Osteocyte (in vitro differentiated cells): Measurements from ENCODE around the gene PCDHA4. TPM values are rescaled to one million over a fixed set of nuclear protein-coding genes. Genes with fewer than 3 reads are reported as not detected.
"Not testable (repeated sequence)": the region's sequence is repeated elsewhere in the genome, so short reads cannot be mapped to it uniquely, and the experiment has no call there.

Source experiments
- DNase-seq: peaks from one replicate; pipeline ENCODE4 v3.0.0; 2021; ENCODE audit warnings: mixed read lengths; ENCODE audit not compliant: unreplicated experiment; ENCODE audit errors: extremely low spot score
- H3K27ac Mint-ChIP-seq: one replicate; pipeline ENCODE4 v1.8.0; 2021; ENCODE audit warnings: mild to moderate bottlenecking, mixed read lengths; ENCODE audit not compliant: unreplicated experiment
- H3K27me3 Mint-ChIP-seq: one replicate; pipeline ENCODE4 v1.8.0; 2021; ENCODE audit warnings: mixed read lengths; ENCODE audit not compliant: unreplicated experiment
- H3K36me3 Mint-ChIP-seq: one replicate; pipeline ENCODE4 v1.8.0; 2021; ENCODE audit warnings: mixed read lengths; ENCODE audit not compliant: unreplicated experiment
- H3K4me1 Mint-ChIP-seq: one replicate; pipeline ENCODE4 v1.8.0; 2021; ENCODE audit warnings: mixed read lengths; ENCODE audit not compliant: unreplicated experiment
- H3K4me3 Mint-ChIP-seq: one replicate; pipeline ENCODE4 v1.8.0; 2021; ENCODE audit warnings: mild to moderate bottlenecking, moderate library complexity, mixed read lengths; ENCODE audit not compliant: unreplicated experiment
- H3K9me3 Mint-ChIP-seq: one replicate; pipeline ENCODE4 v1.8.0; 2021; ENCODE audit warnings: mixed read lengths; ENCODE audit not compliant: unreplicated experiment
- total RNA-seq: library from RNA; stranded (reverse); gene quantifications from 2 replicates; pipeline ENCODE4 v1.2.1, GENCODE V29; 2021
- TF ChIP-seq, protein P1 (sequence below): fragments of 200-600 bp; sonication (generic); IDR thresholded peaks from 2 replicates; pipeline ENCODE4 v1.5.0; 2021; ENCODE audit warnings: antibody characterized with exemption, mild to moderate bottlenecking, moderate library complexity

The PCDHA4 gene
- total RNA-seq, 1 donor from 2014 or later, result 12.2 TPM

DNA sequence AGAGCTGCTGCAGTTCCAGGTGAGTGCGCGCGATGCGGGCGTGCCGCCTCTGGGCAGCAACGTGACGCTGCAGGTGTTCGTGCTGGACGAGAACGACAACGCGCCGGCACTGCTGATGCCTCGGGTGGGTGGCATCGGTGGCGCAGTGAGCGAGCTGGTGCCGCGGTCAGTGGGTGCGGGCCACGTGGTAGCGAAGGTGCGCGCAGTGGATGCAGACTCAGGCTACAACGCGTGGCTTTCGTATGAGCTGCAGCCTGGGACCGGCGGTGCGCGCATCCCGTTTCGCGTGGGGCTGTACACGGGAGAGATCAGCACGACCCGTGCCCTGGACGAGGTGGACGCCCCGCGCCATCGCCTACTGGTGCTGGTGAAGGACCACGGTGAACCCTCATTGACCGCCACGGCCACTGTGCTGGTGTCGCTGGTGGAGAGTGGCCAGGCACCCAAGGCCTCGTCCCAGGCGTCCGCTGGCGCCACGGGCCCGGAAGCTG lies 4.0 kb upstream of the PCDHA4 start:
- TF ChIP-seq, protein P1, sequence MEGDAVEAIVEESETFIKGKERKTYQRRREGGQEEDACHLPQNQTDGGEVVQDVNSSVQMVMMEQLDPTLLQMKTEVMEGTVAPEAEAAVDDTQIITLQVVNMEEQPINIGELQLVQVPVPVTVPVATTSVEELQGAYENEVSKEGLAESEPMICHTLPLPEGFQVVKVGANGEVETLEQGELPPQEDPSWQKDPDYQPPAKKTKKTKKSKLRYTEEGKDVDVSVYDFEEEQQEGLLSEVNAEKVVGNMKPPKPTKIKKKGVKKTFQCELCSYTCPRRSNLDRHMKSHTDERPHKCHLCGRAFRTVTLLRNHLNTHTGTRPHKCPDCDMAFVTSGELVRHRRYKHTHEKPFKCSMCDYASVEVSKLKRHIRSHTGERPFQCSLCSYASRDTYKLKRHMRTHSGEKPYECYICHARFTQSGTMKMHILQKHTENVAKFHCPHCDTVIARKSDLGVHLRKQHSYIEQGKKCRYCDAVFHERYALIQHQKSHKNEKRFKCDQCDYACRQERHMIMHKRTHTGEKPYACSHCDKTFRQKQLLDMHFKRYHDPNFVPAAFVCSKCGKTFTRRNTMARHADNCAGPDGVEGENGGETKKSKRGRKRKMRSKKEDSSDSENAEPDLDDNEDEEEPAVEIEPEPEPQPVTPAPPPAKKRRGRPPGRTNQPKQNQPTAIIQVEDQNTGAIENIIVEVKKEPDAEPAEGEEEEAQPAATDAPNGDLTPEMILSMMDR, result no peak
- no peak overlapping the region for H3K4me3 Mint-ChIP-seq
- peaks cover 4% of the 10 kb centered on the region for H3K4me1 Mint-ChIP-seq
- no peak overlapping the region for H3K27ac Mint-ChIP-seq
- H3K36me3 Mint-ChIP-seq, result peaks cover 2% of the 10 kb centered on the region
- peak; percentile 84 for DNase-seq
- H3K9me3 Mint-ChIP-seq, result peaks cover 9% of the 10 kb centered on the region
- H3K27me3 Mint-ChIP-seq, result no peaks in the 10 kb centered on the region

DNA sequence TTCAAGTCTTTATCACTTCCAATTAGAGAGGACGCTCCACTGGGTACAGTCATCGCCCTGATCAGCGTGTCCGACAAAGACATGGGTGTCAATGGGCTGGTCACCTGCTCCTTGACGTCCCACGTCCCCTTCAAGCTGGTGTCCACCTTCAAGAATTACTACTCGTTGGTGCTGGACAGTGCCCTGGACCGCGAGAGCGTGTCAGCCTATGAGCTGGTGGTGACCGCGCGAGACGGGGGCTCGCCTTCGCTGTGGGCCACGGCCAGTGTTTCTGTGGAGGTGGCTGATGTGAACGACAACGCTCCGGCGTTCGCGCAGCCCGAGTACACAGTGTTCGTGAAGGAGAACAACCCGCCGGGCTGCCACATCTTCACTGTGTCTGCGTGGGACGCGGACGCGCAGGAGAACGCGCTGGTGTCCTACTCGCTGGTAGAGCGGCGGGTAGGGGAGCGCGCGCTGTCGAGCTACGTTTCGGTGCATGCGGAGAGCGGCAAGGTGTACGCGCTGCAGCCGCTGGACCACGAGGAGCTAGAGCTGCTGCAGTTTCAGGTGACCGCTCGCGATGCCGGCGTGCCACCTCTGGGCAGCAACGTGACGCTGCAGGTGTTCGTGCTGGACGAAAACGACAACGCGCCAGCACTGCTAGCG lies 1.5 kb downstream of the PCDHA4 start:
- DNase-seq, H3K36me3 Mint-ChIP-seq, H3K4me3 Mint-ChIP-seq, H3K27ac Mint-ChIP-seq, H3K9me3 Mint-ChIP-seq, H3K27me3 Mint-ChIP-seq: not testable (repeated sequence)
- H3K4me1 Mint-ChIP-seq, result peaks cover 13% of the 10 kb centered on the region

DNA sequence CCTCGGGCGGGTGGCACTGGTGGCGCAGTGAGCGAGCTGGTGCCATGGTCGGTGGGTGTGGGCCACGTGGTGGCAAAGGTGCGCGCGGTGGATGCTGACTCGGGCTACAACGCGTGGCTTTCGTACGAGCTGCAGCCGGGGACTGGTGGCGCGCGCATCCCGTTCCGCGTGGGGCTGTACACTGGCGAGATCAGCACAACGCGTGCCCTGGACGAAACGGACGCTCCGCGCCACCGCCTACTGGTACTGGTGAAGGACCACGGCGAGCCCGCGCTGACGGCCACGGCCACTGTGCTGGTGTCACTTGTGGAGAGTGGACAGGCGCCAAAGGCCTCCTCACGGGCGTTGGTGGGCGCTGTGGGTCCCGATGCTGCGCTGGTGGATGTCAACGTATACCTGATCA lies 2.0 kb downstream of the PCDHA4 start:
- H3K4me3 Mint-ChIP-seq, result no peak overlapping the region
- H3K27ac Mint-ChIP-seq, result no peak overlapping the region
- TF ChIP-seq, protein P1, result no peak
- H3K9me3 Mint-ChIP-seq, result peaks cover 6% of the 10 kb centered on the region
- no peaks in the 10 kb centered on the region for H3K27me3 Mint-ChIP-seq
- DNase-seq, result no peak
- H3K36me3 Mint-ChIP-seq, result no peaks in the 10 kb centered on the region
- H3K4me1 Mint-ChIP-seq, result peaks cover 13% of the 10 kb centered on the region

DNA sequence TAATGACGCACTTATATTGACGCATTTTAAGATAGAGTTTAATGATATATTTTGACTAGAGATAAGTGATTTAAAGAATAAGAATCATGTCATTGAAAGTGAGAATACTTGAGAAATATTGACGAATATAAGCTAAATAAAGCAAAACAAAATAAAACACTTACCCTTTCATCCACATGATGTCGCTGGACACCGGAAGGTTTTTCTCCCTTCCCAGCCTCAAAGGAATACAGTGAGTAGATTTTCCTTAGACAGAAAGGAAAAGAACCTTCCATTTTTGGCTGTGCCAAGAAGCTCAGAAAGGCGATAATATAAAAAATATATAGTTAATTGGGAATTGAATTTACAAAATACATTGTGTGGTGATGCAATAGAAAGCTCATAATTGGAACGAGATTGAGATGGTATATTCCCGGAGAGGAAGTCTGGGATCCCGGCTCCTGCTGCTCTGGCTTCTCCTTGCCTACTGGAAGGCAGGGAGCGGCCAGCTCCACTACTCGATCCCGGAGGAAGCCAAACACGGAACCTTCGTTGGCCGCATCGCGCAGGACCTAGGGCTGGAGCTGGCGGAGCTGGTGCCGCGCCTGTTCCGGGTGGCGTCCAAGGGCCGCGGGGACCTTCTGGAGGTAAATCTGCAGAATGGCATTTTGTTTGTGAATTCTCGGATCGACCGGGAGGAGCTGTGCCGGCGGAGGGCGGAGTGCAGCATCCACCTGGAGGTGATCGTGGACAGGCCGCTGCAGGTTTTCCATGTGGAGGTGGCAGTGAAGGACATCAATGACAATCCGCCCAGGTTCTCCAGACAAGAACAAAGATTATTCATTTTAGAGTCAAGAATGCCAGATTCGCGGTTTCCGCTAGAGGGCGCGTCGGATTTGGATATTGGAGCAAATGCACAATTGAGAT lies 14.8 kb downstream of the PCDHA4 start, which contains the start of gene PCDHA5:
Gene PCDHA5 (plus strand): TSS at position 239 of the 906 bp plus-strand sequence.
- TF ChIP-seq, protein P1, result no peak
- Mint-ChIP-seq H3K9me3 (no peaks in the 10 kb centered on the region), H3K27me3 (no peaks in the 10 kb centered on the region), H3K4me3 (no peak within 1 kb of the TSS), H3K27ac (no peak within 1 kb of the TSS), H3K4me1 (no peaks in the 10 kb centered on the region), H3K36me3 (peaks cover 8% of the 10 kb centered on the region)
- no peak for DNase-seq

DNA sequence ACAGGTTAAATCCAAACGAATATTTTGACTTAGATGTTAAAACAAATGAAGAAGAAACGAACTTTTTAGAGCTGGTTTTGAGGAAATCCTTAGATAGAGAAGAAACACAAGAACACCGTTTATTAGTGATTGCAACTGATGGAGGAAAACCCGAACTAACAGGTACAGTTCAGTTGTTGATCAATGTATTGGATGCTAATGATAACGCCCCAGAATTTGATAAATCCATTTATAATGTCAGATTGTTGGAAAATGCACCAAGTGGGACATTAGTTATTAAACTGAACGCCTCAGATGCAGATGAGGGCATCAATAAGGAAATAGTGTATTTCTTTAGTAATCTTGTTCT lies 15.4 kb downstream of the PCDHA4 start:
- H3K4me1 Mint-ChIP-seq, result peaks cover 2% of the 10 kb centered on the region

DNA sequence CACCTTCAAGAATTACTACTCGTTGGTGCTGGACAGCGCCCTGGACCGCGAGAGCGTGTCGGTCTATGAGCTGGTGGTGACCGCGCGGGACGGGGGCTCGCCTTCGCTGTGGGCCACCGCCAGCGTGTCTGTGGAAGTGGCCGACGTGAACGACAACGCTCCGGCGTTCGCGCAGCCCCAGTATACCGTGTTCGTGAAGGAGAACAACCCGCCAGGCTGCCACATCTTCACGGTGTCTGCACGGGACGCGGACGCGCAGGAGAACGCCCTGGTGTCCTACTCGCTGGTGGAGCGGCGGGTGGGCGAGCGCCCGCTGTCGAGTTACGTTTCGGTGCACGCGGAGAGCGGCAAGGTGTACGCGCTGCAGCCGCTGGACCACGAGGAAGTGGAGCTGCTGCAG lies 16.1 kb downstream of the PCDHA4 start:
- not testable (repeated sequence) for H3K9me3 Mint-ChIP-seq, H3K36me3 Mint-ChIP-seq, H3K27me3 Mint-ChIP-seq, H3K27ac Mint-ChIP-seq, DNase-seq, H3K4me1 Mint-ChIP-seq, H3K4me3 Mint-ChIP-seq

More for the DNA sequence above, 15.4 kb downstream of the PCDHA4 start:
- Mint-ChIP-seq H3K9me3 (no peaks in the 10 kb centered on the region), H3K36me3 (peaks cover 8% of the 10 kb centered on the region), H3K27ac (no peak overlapping the region), H3K27me3 (no peaks in the 10 kb centered on the region), H3K4me3 (no peak overlapping the region)
- DNase-seq, result no peak
- TF ChIP-seq, protein P1, result no peak
